ENCODE results near the gene CLMN.
"Not testable (repeated sequence)": the region's sequence is repeated elsewhere in the genome, so short reads cannot be mapped to it uniquely, and the experiment has no call there.

CLMN gene

DNA sequence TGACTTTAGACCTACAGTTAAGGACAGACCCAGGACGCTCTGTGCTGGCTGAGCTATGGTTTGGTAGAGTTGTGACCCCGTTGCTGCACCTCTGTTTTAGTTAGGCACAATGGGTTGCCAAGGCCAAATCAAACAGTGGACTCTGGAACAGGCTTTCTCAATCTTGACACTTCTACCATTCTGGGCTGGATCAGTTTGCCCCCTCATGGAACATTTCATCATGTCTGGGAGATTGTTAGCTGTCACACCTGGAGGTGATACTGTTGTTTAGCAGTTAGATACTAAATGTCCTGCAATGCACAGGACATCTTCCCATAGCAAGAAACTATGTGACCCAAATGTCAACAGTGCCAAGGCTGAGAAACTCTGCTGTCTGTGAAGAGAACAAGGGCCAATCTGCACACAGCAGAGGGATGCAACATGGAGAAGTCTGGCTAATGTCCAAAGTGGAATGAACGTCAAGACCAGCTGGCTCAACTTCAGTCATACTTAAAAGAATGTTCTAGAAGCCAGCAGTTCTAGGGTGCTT is 96.8 kb downstream of the CLMN start:
- no peak for DNase-seq (ENCODE audit: extremely low read depth in 1 of 2, low read depth in 1 of 2)

DNA sequence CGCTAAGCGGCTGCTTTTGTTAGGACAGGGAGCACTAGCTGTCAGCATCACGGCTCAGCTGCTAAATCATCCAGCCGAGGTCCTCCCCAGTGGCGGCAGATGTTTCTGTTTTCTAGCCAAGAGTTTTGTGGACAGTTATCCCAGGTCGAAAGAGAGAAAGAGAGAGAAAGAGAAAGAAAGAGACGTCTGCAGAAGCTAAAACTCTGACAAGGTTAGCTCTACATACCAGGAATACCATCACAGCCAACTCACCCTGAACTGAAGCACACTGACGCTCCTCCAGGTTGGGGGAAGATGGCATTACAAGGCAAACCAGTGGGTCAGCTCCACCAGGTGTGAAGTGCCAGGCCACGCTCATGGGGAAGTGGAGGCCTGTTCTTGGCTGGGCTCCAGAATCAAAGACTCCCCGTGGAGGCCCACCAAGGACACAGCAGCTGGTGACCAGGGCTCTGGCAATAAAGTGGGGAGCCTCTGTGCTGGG is 97.5 kb downstream of the CLMN start:
- no peak for DNase-seq (ENCODE audit: extremely low read depth in 1 of 2, low read depth in 1 of 2)

GRCh38 chr14:95221531-95221930 is 98.2 kb downstream of the CLMN start:
- DNase-seq (ENCODE audit: extremely low read depth in 1 of 2, low read depth in 1 of 2): no peak

DNA sequence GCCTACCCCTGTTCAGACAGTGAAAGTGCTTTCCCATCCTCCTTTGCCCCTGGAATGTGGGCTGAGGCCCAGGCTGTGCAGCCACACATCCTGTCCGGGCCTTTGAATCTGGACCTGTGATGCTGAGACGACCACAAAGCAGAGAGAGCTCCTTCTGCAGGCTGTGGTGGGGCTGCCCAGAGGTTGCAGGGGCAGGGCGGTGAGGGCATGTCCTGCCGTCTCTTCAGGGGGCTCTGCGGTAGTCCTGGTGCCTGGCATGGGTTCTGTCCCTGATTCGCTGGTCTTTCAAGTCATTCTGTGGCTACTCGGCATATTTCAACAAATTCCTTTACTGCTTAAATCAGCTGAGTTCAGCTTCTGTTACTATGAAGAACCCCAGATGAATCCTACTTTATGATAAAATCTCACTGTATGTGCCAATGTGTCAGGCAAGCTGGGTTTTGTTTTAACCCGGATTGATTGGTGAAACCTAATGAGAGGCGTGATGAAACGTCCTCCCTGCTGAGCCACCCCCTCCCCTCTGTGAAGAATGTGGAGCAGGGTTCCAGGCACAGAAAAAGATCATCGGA is 99.0 kb downstream of the CLMN start:
- DNase-seq (ENCODE audit: extremely low read depth in 1 of 2, low read depth in 1 of 2): no peak

- no peak for DNase-seq (ENCODE audit: extremely low read depth in 1 of 2, low read depth in 1 of 2)
These were observed 101.1 kb downstream of the CLMN start for GRCh38 chr14:95218472-95219193.

DNA sequence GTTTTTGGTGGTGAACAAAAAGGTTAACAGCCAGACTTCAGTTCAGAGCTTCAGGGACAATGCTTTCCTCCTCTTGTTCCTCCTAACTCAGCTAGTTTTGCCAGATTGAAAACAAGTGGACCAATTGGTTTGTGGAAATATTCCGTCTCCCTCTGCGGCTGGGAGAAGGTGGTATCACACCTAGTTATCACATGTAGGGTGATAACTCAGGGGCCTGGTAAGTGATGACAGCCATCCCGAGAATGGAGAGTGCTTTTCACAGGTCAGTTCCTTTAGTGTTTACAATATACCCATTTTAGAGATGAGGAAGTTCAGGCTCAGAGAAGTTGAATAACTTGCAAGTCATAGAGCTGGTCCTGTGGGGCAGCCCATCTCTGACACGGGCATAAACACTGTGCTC is 101.7 kb downstream of the CLMN start:
- DNase-seq (ENCODE audit: extremely low read depth in 1 of 2, low read depth in 1 of 2): no peak

- no peak for DNase-seq (ENCODE audit: extremely low read depth in 1 of 2, low read depth in 1 of 2)
These were observed 102.3 kb downstream of the CLMN start for GRCh38 chr14:95217391-95217900.

- no peak for DNase-seq (ENCODE audit: extremely low read depth in 1 of 2, low read depth in 1 of 2)
These were observed 103.7 kb downstream of the CLMN start for GRCh38 chr14:95216008-95216407.

- no peak for DNase-seq (ENCODE audit: extremely low read depth in 1 of 2, low read depth in 1 of 2)
These were observed 104.5 kb downstream of the CLMN start for GRCh38 chr14:95215094-95215725.

DNA sequence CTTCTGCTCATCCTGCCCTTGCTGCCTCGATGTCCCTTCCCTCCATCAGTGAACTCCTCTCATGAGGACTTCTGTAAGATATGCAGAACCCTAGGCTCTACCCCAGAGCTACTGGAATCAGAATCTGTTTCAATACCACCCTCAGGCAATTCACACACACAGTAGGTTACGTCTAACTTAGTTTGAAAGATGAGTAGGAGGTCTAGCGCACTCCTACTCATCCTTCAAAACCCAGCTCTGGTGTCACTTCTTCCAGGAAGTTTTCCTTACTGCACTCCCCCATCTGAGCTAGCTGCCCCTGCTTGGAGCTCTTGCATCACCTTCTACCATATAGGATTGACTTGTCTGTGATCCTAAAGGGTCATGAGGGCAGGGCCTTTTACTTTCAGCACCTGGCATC is 105.9 kb downstream of the CLMN start:
- DNase-seq (ENCODE audit: extremely low read depth in 1 of 2, low read depth in 1 of 2): no peak

DNA sequence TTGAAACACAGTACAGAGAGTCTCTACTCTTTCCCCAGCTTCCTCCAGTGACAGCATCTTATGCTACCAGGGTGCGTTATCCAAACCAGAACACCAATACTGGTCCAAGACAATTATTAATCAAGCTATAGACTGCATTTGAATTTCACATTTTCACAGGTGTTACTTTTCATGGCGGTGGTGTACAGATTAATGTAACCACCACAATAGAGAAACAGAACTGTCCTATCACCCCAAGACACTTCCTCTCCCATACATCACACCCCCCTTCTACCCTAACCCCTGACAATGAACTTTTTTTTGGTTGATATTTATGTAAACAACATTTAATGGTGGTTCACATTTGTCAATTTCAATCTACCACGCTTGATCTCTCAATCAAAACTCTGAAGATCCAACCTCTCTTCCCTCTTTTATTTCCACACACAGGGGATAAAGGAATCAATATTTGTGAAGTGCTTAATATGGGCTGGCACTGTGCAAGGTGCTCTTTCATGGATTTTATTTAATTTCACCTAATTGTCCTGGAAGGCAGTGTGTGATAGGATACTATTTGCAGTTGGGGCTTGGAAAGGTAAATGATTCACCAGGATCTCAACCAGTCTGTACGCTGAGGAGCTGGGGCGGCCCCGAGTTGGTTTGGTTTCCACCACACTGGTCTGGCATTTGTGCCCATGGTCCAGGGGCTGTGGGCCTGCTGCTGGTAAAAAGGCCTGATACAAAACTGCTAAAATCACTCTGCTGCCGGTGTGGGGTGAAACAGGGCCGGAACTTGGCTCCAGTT is 107.8 kb downstream of the CLMN start:
- DNase-seq (ENCODE audit: extremely low read depth in 1 of 2, low read depth in 1 of 2): no peak

DNA sequence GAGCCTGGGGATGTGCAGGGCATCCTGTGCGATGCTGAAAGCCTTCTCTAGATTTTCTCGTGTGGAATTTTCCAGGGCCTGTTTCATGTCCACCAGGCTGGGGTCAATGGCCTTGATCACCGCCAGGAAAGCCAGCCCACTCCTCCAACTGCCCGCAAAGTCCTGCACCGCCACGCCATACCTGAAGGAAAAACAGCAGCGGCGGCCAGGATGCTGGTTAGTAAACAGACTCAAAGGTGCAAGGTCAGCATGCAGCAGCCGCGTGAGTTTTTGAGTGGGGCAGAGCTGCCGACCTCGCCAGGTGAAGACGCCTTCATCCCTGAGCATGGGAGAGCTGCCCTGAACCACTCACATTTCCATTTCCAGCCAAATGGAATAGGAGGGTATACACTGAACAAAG is 109.0 kb downstream of the CLMN start:
- no peak for DNase-seq (ENCODE audit: extremely low read depth in 1 of 2, low read depth in 1 of 2)

- DNase-seq (ENCODE audit: extremely low read depth in 1 of 2, low read depth in 1 of 2): no peak
These were observed 111.1 kb downstream of the CLMN start for GRCh38 chr14:95208598-95208997.

DNA sequence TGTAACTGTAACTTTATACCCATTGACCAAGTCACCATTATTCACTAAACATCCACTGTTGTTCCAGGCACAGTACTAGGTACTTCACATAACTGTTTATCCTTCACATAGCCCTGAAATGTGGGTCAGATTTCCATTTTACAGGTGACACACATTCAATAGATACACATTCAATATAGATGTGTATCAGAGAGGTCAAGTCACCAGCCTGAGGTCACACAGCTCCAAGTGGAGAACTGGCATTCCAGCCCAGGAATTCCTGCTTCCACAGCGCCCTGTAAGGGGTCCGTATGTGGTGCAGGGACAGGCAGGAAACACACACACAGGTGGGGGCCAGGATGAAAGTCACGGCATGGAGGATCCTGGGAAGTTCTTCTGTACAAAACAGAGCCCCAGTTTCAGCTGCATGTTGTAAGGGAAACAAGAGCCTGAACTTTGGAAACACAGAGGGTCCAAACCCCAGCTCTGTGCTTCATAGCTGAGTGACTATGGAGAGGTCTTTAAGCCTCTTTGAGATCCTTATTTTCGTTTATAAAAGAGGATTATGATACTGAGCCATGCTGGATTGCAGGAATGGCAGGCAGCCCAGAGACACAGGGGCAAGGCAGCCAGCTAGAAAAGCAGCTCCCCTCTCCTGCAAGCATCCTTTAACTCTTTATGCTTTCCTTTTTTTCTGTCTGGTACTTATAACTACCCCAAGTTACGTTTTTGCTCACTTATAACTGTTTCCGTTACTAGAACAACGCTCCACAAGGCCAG is 112.1 kb downstream of the CLMN start:
- DNase-seq (ENCODE audit: extremely low read depth in 1 of 2, low read depth in 1 of 2): no peak

DNA sequence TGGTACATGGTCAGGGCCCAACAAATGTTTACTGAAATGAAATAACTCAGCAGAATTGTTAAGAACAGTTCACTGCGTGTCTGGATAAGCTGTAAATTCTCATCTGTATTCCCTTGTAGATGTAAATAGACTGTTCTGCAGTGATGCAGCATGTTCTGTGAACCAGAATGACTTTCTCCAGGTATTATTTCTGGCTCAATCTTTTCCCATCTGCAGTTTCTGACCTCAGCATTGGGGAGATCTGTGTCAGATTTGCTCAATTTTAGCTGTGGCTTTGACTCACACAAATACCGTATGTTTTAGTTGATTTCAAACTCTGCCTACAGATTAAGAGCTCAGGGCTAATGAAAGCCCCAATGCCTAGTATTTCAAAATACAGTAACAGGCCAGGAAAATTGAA is 113.2 kb downstream of the CLMN start:
- DNase-seq (ENCODE audit: extremely low read depth in 1 of 2, low read depth in 1 of 2): no peak

- DNase-seq (ENCODE audit: extremely low read depth in 1 of 2, low read depth in 1 of 2): no peak
These were observed 115.0 kb downstream of the CLMN start for GRCh38 chr14:95204705-95205104.

GRCh38 chr14:95201745-95202144 is 118.0 kb downstream of the CLMN start:
- DNase-seq (ENCODE audit: extremely low read depth in 1 of 2, low read depth in 1 of 2): not testable (repeated sequence)

DNA sequence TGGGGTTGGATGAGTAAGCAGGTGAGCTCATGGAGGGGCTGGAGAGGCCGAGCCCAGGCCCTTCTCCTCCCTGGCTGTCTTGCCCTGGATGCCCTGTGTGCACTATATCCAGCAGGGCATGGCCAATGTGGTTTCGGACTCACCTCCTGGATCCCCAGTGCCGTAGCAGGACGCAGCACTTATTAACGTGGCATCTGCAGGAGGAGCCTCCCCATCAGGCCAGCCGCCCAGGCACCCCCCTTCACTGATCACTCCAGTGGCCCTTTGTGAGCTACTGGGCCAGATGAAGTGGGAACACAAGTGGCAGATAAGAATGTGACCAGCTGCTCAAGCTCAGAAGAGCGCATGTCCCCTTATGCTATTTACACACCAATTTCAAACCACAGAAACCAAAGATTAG is 119.3 kb downstream of the CLMN start:
- no peak for DNase-seq (ENCODE audit: extremely low read depth in 1 of 2, low read depth in 1 of 2)

- no peak for DNase-seq (ENCODE audit: extremely low read depth in 1 of 2, low read depth in 1 of 2)
These were observed 120.3 kb downstream of the CLMN start for GRCh38 chr14:95199298-95199983.

GRCh38 chr14:95198320-95198719 is 121.4 kb downstream of the CLMN start:
- DNase-seq (ENCODE audit: extremely low read depth in 1 of 2, low read depth in 1 of 2): no peak

Measured in stimulated activated CD8-positive, alpha-beta memory T cell treated with anti-CD3 and anti-CD28 coated beads, Interleukin-7, amount 100 ng/mL, for 48 hours (primary cell).